VCaP (cell line): Measurements from ENCODE around the gene ZNF784.

Experiments used
- H3K27ac ChIP-seq: fragments of 450-650 bp; 2 replicates; pipeline ENCODE4 v1.5.1; 2017
- TF ChIP-seq, protein P1 (sequence below): fragments of 450-650 bp; conservative IDR thresholded peaks from 2 replicates; pipeline ENCODE4 v1.5.1; 2017; ENCODE audit warnings: mild to moderate bottlenecking, moderate library complexity

The ZNF784 gene

DNA sequence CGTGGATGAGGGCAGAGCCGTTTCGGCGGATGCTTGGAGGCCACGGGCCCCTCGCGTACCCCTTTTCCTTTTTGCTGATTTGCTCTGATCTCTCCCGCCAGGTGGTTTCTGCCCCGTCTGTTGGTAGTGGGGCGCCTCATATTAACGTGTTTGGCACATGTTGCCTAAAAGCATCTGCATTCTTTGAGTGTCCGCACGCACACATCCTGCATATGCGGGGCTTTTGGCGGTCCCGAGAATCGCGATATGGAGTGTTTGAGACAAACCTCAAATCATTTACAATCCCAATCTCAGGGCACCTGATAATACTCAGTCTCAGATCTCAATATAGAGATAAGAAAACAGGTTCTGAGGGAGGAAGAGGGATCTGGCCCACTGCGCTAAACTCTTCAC lies 31.3 kb upstream of the ZNF784 start:
- TF ChIP-seq, protein P1, sequence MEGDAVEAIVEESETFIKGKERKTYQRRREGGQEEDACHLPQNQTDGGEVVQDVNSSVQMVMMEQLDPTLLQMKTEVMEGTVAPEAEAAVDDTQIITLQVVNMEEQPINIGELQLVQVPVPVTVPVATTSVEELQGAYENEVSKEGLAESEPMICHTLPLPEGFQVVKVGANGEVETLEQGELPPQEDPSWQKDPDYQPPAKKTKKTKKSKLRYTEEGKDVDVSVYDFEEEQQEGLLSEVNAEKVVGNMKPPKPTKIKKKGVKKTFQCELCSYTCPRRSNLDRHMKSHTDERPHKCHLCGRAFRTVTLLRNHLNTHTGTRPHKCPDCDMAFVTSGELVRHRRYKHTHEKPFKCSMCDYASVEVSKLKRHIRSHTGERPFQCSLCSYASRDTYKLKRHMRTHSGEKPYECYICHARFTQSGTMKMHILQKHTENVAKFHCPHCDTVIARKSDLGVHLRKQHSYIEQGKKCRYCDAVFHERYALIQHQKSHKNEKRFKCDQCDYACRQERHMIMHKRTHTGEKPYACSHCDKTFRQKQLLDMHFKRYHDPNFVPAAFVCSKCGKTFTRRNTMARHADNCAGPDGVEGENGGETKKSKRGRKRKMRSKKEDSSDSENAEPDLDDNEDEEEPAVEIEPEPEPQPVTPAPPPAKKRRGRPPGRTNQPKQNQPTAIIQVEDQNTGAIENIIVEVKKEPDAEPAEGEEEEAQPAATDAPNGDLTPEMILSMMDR = no peak
- peak overlapping the region; percentile 100 for H3K27ac ChIP-seq

DNA sequence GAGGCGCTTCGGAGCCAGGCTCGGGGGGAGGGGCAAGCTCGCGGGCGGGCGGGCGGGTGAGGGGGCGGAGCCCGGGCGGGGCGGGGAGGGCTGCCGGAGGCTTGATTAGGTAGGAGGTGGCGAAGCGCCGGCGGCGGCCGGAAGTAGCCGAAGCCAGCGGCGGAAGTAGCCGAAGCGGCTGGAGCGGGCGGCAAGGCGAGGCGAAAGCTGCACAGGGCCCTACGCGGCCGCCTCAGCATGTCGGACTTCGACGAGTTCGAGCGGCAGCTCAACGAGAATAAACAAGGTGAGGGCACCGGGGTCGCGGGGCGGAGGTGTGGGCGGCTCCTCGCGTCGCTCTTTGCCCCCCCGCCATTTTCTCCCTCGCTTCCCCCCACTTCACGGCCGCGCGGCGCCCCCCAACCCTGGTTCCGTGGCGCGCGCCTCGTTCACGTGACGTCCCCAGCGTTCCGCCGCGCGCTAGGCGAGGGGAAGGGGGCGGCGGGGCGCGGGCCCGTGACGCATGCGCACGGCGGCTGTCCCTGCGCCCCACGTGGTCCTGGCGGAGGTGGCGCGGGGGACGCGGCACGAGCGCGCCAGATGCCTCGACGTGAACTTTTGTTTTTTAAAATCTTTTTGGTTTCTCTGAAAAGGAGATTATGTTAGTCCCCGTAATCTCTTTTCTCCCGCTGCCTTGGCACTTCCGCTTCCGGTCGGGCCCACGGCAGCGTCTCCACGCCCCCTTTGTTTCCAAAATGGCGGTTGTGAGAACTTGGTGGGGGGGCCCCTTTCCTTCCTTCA lies 30.7 kb upstream of the ZNF784 start, which contains the start of gene U2AF2:
Gene U2AF2, plus strand, starts transcription at position 168 of the 780 bp plus-strand sequence. Its CDS starts 70 bp downstream, at position 238.
- TF ChIP-seq, protein P1 = no peak
- peak within 1 kb of the TSS; percentile 100 for H3K27ac ChIP-seq

DNA sequence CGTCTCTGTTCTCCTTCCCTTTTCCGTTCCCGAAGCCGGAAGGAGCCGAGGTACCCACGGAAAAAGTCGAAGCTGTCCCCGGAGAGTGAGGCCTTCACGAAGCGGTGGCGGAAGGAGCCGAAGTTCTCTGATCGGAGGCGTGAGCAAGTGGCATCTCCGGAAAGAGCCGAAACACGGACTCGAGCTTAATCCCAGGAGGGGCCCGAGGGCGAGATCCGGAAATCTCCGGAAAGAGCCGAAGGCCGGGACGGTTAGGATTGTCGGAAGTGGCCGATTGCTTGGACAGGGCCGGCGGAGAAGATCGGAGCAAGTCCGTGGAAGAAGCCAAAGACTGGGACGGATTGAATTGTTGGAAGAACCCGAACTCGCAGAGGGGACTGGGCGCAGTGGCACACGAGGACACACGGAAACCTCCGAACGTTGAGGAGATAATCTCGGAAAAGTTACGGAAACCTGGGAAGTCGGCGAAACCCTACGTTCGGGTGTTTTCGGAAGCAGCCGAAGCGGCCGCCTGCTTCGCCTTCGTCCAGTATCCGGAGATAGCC lies 30.0 kb upstream of the ZNF784 start:
- peak overlapping the region; percentile 100 for H3K27ac ChIP-seq
- TF ChIP-seq, protein P1 = no peak

DNA sequence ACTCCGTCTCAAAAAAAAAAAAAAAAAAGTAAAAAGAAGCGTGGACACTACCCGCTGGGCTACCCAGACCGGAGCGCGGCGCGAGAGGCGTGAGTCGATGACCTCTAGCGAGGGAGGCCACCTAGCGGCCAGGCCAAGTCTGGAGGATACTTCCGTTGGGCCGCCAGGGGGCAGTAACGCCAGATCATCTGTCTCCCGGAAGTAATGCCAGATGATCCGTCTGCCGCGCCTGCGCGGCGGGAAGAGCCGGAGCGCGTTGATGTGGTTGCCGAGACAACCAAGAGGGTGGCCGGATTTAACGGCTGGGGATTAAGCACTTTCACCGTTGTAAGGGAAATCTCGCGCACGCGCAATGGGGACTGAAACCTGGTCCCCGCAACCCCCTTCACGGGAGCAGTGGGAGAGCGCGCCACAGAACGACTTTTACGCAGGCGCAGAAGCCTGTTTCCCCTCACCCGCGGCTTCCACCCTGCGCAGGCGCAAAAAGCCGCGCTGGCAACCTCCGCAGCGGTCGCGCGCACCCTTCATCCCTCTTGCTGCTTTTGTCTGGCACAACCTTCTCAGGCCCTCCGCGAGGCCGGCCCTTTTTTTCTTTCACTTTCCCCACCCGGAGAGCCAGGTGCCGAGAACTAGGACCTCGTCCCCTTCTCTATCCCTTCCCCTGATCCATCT lies 29.4 kb upstream of the ZNF784 start:
- TF ChIP-seq, protein P1 = peak; percentile 99

DNA sequence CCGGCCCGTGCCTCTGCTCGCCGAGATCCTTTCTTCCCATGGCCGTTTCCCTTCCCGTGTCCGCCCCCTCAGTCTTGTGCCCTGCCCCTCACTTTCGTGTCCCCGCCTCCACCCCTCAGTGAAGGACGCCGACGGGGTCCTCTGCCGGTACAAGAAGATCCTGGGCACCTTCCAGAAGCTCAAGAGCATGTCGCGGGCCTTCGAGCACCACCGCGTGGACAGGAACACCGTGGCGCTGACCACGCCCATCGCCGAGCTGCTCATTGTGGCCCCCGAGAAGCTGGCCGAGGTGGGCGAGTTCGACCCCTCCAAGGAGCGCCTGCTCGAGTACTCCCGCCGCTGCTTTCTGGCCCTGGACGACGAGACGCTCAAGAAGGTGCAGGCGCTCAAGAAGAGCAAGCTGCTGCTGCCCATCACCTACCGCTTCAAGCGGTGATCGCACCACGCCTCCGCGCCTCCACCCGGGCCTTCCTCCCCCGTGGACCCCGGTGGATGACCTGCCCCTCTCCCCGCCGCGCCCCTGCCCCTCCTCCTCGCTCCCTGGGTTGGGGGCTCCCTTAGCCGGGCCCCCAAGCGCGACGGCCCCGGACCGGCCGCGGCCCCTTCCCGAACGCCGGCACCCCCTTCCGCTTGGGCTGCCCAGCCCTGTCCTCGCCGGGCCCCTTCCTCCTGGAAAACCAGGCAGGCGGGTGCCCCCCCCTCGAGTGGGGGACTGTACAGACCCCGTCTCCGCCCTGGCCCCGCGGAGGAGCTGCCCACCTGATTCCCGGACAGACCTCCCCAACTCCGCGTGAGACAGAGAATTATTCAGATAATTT lies 28.2 kb upstream of the ZNF784 start:
- TF ChIP-seq, protein P1 = no peak
- peak overlapping the region; percentile 100 for H3K27ac ChIP-seq

More for the DNA sequence above, 29.4 kb upstream of the ZNF784 start:
- H3K27ac ChIP-seq = peak overlapping the region; percentile 100

DNA sequence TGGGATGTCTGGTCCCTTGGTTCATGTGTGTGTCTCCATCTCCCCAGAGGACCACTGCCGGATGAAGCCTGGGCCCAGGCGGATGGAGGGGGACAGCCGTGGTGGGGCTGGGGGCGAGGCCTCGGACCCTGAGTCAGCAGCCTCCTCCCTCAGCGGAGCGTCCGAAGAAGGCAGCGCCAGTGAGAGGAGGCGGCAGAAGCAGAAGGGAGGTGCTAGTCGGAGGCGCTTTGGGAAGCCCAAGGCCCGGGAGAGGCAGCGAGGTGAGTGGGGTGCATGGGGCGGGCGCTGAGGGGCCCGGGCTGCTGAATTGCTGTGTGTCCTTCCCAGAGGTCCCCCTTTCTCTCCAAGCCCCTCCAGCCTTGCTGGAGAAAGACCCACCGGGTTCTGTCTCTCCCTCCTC lies 26.9 kb upstream of the ZNF784 start:
- TF ChIP-seq, protein P1 = no peak

More for the DNA sequence above, 26.9 kb upstream of the ZNF784 start:
- H3K27ac ChIP-seq = no peak overlapping the region
